NCI-H128 (cell line): ENCODE results near the gene MRPL55.

Source experiments
- DNase-seq: peaks from one replicate; lab custom pipeline; 2025; ENCODE audit not compliant: unreplicated experiment; lab: John Stamatoyannopoulos, UW

MRPL55 gene

DNA sequence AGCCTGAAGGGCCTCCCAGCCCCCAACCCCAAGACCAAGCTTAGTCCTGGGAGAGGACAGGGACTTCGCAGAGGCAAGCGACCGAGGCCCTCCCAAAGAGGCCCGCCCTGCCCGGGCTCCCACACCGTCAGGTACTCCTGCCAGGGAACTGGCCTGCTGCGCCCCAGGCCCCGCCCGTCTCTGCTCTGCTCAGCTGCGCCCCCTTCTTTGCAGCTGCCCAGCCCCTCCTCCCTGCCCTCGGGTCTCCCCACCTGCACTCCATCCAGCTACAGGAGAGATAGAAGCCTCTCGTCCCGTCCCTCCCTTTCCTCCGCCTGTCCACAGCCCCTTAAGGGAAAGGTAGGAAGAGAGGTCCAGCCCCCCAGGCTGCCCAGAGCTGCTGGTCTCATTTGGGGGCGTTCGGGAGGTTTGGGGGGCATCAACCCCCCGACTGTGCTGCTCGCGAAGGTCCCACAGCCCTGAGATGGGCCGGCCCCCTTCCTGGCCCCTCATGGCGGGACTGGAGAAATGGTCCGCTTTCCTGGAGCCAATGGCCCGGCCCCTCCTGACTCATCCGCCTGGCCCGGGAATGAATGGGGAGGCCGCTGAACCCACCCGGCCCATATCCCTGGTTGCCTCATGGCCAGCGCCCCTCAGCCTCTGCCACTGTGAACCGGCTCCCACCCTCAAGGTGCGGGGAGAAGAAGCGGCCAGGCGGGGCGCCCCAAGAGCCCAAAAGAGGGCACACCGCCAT lies 48.5 kb downstream of the MRPL55 start:
- DNase-seq: no peak

DNA sequence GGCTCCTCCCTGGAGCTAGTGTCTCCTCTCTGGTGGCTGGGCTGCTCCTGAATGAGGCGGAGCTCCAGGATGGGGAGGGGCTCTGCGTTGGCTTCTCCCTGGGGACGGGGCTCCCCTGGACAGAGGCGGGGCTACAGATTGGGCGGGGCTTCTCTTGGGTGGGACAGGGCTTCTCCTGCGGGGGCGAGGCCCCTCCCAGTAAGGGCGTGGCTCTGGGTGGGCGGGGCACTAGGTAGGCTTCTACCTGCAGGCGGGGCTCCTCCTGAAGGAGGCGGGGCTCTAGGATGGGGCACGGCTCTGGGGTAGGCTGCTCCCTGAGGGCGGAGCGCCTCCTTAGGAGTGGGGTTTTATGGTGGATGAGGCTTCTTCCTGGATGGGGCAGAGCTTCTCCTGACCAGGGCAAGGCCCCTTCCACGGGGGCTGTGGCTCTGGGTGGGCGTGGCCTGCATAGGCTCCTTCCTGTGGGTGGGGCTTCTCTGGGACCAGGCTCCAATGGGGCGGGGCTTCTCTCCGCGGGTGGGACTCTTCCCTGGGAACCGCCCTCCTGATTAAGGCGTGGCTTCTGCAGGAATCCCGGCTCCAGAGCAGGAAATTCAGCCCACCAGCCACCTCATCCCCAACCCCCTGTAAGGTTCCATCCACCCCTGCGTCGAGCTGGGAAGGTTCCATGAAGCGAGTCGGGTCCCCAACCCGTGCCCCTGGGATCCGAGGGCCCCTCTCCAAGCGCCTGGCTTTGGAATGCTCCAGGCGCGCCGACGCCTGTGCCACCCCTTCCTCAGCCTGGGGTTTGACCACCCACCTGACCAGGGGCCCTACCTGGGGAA lies 49.3 kb downstream of the MRPL55 start:
- DNase-seq: no peak

DNA sequence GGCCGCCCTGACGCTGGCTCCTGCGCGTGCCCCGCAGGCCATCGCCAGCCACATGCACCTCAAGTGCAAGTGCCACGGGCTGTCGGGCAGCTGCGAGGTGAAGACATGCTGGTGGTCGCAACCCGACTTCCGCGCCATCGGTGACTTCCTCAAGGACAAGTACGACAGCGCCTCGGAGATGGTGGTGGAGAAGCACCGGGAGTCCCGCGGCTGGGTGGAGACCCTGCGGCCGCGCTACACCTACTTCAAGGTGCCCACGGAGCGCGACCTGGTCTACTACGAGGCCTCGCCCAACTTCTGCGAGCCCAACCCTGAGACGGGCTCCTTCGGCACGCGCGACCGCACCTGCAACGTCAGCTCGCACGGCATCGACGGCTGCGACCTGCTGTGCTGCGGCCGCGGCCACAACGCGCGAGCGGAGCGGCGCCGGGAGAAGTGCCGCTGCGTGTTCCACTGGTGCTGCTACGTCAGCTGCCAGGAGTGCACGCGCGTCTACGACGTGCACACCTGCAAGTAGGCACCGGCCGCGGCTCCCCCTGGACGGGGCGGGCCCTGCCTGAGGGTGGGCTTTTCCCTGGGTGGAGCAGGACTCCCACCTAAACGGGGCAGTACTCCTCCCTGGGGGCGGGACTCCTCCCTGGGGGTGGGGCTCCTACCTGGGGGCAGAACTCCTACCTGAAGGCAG lies 50.0 kb downstream of the MRPL55 start:
- no peak for DNase-seq

DNA sequence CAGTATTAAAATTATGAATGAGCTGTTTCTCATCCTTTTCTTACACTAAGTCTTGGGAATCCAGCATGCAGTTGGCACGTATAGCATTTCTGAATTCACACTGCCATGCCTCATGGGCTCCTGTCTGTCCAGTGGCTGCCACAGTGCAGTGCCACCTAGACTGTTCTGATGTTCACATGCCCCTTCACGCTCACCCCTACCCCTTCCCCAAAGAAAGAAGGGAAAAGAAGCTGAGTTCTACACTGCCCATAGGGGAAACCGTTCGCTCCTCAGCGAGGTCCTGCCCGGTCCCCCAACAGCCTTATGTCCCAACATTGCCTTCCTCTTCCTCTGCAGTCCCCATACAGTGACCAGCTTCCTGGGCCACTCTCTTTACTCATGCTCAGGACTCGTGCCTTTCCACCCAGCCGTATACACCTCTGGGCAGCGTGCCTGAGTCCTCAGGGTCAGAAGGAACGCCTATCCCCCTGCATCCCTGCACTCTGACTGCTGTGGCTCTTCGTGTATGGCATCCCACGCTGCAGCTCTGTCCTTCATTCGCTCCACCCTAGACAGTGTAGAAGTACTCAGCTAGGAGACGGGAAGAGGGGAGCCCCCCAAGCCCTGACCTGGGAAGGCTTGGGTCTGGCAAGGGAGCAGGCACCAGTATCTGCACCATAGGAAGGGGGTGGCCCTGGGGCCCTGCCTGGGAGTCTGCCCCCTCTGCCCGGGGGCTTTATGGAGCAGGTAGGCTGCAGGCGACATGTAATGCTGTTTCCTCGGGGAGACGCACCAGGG lies 50.7 kb downstream of the MRPL55 start:
- DNase-seq: no peak
